Astrocyte of the spinal cord (primary cell): ENCODE data around the gene HOXD13.

ENCODE experiments used
- DNase-seq: peaks from one replicate; pipeline ENCODE4 v3.0.0; 2011; ENCODE audit warnings: low read depth, low spot score
- H3K4me3 ChIP-seq: 2 replicates; pipeline ENCODE4 v1.5.1; 2011; ENCODE audit warnings: low read depth, mild to moderate bottlenecking, low read length, moderate library complexity
- in situ Hi-C: cut with HindIII; loops from 2 replicates; pipeline ENCODE4 v1.10.0; 2017; ENCODE audit warnings: low sequenced_read_pairs
- TF ChIP-seq, protein P1 (sequence below): IDR thresholded peaks from 2 replicates; pipeline ENCODE4 v1.5.1; 2012; ENCODE audit warnings: low read depth, mild to moderate bottlenecking, low read length, inconsistent platforms

Gene HOXD13

GRCh38 chr2:176130147-176130956 lies 37.8 kb downstream of the HOXD13 start:
- TF ChIP-seq, protein P1, sequence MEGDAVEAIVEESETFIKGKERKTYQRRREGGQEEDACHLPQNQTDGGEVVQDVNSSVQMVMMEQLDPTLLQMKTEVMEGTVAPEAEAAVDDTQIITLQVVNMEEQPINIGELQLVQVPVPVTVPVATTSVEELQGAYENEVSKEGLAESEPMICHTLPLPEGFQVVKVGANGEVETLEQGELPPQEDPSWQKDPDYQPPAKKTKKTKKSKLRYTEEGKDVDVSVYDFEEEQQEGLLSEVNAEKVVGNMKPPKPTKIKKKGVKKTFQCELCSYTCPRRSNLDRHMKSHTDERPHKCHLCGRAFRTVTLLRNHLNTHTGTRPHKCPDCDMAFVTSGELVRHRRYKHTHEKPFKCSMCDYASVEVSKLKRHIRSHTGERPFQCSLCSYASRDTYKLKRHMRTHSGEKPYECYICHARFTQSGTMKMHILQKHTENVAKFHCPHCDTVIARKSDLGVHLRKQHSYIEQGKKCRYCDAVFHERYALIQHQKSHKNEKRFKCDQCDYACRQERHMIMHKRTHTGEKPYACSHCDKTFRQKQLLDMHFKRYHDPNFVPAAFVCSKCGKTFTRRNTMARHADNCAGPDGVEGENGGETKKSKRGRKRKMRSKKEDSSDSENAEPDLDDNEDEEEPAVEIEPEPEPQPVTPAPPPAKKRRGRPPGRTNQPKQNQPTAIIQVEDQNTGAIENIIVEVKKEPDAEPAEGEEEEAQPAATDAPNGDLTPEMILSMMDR = no peak
- peak; percentile 73 for DNase-seq
- in situ Hi-C loops = no loop called here
- H3K4me3 ChIP-seq = peak overlapping the region; percentile 37

GRCh38 chr2:176130957-176131847 lies 38.7 kb downstream of the HOXD13 start:
- peak; percentile 11 for DNase-seq
- H3K4me3 ChIP-seq = peak overlapping the region; percentile 37
- TF ChIP-seq, protein P1 = no peak
- in situ Hi-C loops = no loop called here

DNA sequence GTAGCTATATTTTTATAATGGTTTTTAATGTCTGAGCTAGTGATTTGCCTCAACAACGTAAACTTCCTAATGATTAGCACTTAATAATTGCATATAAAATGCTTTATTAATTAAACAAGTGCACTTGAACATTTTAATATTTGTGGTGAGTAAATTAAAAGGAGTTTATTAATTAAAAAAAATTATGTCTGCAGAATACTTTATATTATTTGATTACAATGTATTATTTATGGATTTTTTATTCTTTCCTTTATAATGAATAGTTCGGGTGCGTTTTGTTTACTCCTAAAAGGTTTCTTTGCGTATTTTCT lies 39.3 kb downstream of the HOXD13 start:
- TF ChIP-seq, protein P1 = no peak
- peak overlapping the region; percentile 12 for H3K4me3 ChIP-seq
- in situ Hi-C loops = no loop called here
- DNase-seq = no peak

DNA sequence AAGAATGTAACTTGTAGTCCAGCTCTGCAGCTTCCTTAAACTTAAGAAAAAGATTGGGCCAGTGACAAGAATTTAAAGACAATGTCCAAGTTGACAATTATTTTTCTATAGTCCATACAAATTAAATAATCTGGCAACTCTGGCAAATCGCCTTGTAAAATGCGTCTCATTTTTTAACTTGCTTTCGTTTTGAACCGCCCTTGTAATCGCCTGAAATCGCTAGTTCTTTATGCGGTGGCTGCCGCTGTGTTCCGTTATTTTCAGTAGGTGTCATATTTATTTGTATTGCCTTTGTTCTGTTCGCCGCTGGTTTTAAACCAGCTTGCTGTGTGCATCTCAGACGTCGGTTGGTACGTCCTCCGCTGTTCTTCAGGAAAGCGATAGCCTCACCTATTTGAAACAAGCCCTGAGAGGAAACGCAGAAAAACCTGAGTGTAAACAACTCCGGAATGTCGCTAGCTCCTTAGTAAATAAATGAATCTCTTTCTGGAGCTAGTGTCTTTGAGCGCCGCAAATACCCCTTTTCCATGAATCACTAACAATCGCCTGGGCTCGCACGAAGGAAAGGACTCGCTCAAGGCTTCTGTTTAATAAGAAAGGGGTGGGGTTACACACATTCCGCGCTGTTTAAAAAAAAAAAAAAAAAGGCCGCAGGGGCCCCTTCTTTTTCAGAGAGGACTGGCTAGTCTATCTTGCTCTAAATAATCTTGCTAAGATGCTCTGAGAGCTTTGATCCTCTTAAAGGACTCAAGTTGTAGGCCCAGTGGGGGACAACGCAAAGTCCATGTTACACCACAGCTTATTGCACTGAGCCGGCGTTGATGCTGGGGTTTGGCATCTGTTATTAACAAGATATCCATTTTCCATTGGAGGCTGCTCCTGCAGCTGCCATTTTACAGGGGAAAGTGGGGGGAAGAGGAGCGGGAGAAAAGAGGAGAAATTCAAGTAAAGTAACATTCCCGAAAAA lies 40.0 kb downstream of the HOXD13 start:
- DNase-seq = peak; percentile 60
- H3K4me3 ChIP-seq = peak overlapping the region; percentile 12
- TF ChIP-seq, protein P1 = no peak
- in situ Hi-C loops = no loop called here

- in situ Hi-C loops = no loop called here
- no peak for DNase-seq
- TF ChIP-seq, protein P1 = no peak
- H3K4me3 ChIP-seq = no peak overlapping the region
These were observed 40.9 kb downstream of the HOXD13 start for GRCh38 chr2:176133389-176133788.

GRCh38 chr2:176134035-176134434 lies 41.5 kb downstream of the HOXD13 start:
- no peak for DNase-seq
- in situ Hi-C loops = no loop called here
- TF ChIP-seq, protein P1 = no peak
- no peak overlapping the region for H3K4me3 ChIP-seq
